ENCODE measurements around the gene CENPT. TPM values are rescaled to one million over a fixed set of nuclear protein-coding genes. Genes with fewer than 3 reads are reported as not detected.
A peak's percentile ranks its signal among the peaks of the same experiment; 100 is the strongest.

The CENPT gene
- total RNA-seq, result 10 to 100 TPM; 38.7 to 40.3 TPM
- long read RNA-seq, donor 1, transcript CENPT-218 (12 exons, 2,133 nt), result major isoform, 9 of 37 reads
- long read RNA-seq, donor 1, partial matches to known transcripts, result 18 of 37 reads
- long read RNA-seq, donor 1, other reads (novel, unspliced or antisense), result 10 of 37 reads
- long read RNA-seq, donor 2, transcript CENPT-218 (12 exons, 2,133 nt), result major isoform, 20 of 162 reads
- long read RNA-seq, donor 2, partial matches to known transcripts, result 94 of 162 reads
- long read RNA-seq, donor 2, other reads (novel, unspliced or antisense), result 43 of 162 reads

GRCh38 chr16:67847064-67847861 lies at the start of gene CENPT:
Gene CENPT (minus strand): TSS chr16:67847693. CDS start chr16:67833859, 13,834 bp downstream.
- intact Hi-C loops (cut with DNase I), result no loop called here
- DNase-seq (ENCODE audit: low spot score), result peak; percentile 90

DNA sequence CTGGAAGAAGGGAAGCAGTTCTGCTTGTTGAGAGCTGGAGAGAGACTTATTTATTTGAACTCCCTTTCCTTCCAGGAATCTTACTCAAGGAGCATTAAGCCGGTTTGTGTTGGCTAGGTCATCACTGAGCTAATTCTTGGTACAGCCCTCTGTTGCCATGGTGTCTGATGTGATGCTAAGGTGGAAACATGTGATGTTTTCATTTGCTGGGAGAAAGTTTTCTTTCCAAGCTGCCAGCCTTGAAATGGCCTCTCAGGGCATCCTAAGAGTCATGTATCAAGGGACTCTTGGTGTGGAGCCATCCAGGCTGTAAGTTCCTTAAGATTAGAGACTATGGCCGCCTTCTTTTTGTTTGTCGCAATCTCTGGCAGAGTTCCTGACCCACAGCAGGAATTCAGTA lies 49.7 kb upstream of the CENPT start:
- no peak for DNase-seq (ENCODE audit: low spot score)

DNA sequence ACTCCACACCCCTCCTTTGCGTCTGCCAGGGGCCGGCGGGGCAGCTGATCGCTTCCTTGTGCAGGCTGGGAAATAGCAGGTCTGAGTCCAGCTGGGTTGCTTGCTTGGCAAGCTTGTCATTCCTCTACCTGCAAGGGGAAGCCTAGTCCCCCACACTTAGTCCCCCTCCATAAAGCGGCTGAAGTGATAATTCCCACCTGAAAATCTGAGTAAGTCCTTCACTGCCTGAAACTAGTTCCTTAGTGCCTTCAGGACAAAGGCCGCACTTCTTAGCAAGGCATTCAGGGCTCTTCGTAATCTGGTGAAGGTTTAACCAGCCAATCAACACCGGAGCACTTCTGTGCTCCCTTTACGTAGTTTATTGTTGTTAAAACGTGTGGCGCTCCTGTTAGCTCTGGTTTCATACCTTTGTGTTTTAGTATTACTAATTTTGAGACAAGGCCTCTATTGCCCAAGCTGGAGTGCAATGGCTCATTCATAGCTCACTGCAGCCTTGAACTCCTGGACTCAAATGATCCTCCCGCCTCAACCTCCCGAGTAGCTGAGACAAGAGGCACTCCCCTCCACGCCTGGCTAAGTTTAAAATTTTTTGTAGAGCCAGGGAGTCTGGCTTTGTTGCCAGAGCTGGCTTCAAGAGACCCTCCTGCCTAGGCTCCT lies 46.4 kb upstream of the CENPT start:
- intact Hi-C loops (cut with DNase I), result no loop called here
- no peak for DNase-seq (ENCODE audit: low spot score)

More for the DNA sequence above, 49.7 kb upstream of the CENPT start:
- intact Hi-C loops (cut with DNase I), result loop anchor here in 1 of 2 donors (5.0 kb wide), 1 partner anchor 360 kb away; no protein-coding TSS in a partner anchor

GRCh38 chr16:67892899-67893742 lies 45.6 kb upstream of the CENPT start, which contains the start of gene PSKH1:
Gene PSKH1 (plus strand): TSS chr16:67893254. CDS start chr16:67908750, 15,496 bp downstream.
- peak; percentile 99 for DNase-seq (ENCODE audit: low spot score)
- intact Hi-C loops (cut with DNase I), result no loop called here

- intact Hi-C loops (cut with DNase I), result no loop called here
- DNase-seq (ENCODE audit: low spot score), result no peak
These were observed 44.9 kb upstream of the CENPT start for GRCh38 chr16:67892375-67892774.

DNA sequence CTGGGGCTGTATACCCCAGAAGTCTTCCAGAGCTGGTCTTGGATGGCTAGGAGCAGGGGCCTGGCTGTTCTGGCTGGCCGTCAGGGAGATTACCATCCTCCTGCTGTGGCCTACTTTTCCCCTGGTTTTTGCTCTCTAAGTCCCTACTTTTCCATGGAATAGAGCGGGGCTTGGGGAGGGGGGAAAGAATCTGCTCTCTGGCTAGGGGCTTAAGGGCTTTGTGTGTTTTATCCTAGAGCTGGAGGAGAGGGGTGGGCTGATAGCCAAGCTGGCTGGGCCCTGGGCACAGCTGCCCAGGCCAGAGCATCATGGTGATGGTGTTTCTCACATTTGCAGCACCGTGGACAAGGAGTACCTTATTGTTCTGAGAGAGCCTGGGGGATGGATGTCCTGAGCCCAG lies 40.8 kb upstream of the CENPT start:
- intact Hi-C loops (cut with DNase I), result no loop called here
- no peak for DNase-seq (ENCODE audit: low spot score)

DNA sequence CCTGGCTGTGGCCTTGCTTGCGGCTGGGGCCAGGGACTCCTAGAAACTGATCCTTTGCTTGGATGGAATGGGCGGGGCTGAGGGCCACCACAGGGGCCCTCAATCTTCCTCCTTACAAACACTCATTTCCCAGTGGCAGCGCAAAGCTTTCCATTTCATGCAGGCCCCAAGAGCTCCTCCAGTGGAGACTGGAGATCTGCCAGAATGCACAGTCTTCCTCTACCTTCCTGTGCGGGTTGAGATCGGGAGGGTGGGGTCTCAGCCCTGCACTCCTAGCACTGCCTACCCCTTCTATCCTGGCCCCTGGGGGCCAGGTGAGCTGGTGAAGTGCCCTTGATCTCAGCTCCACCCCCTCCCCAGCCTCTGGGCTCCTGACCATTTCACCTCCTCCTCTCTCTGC lies 38.9 kb upstream of the CENPT start:
- intact Hi-C loops (cut with DNase I), result no loop called here
- DNase-seq (ENCODE audit: low spot score), result no peak

DNA sequence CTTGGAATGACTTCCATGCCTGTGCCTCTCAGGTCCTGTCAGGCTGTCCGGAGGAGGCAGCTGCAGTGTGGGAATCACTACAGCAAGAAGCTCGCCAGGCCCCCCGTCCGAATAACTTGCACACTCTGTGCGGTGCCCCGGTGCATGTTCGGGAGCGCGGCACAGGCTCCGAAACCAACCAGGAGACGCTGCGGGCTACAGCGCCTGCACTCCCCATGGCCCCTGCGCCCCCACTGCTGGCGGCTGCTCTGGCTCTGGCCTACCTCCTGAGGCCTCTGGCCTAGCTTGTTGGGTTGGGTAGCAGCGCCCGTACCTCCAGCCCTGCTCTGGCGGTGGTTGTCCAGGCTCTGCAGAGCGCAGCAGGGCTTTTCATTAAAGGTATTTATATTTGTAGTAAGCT lies 38.5 kb upstream of the CENPT start:
- no peak for DNase-seq (ENCODE audit: low spot score)
- intact Hi-C loops (cut with DNase I), result no loop called here

- no peak for DNase-seq (ENCODE audit: low spot score)
- intact Hi-C loops (cut with DNase I), result no loop called here
These were observed 38.1 kb upstream of the CENPT start for GRCh38 chr16:67885545-67885944.

- DNase-seq (ENCODE audit: low spot score), result peak; percentile 95
- intact Hi-C loops (cut with DNase I), result loop anchor here in 1 of 2 donors (5.0 kb wide), 1 partner anchor 43 kb away; no protein-coding TSS in a partner anchor
These were observed 37.2 kb upstream of the CENPT start, which contains the start of gene NRN1L for GRCh38 chr16:67884684-67885083. Gene NRN1L (plus strand): TSS chr16:67884885. CDS start chr16:67884904, 19 bp downstream.

- peak; percentile 87 for DNase-seq (ENCODE audit: low spot score)
- intact Hi-C loops (cut with DNase I), result loop anchor here in 1 of 2 donors (5.0 kb wide), 1 partner anchor 43 kb away; no protein-coding TSS in a partner anchor
These were observed 36.4 kb upstream of the CENPT start for GRCh38 chr16:67883872-67884261.

- no peak for DNase-seq (ENCODE audit: low spot score)
- intact Hi-C loops (cut with DNase I), result loop anchor here in 1 of 2 donors (5.0 kb wide), 1 partner anchor 44 kb away; no protein-coding TSS in a partner anchor
These were observed 35.8 kb upstream of the CENPT start for GRCh38 chr16:67883146-67883871.

GRCh38 chr16:67882374-67883145 lies 35.1 kb upstream of the CENPT start:
- intact Hi-C loops (cut with DNase I), result loop anchor here in 1 of 2 donors (5.0 kb wide), 1 partner anchor 45 kb away; no protein-coding TSS in a partner anchor
- no peak for DNase-seq (ENCODE audit: low spot score)

GRCh38 chr16:67881621-67882161 lies 34.2 kb upstream of the CENPT start:
- no peak for DNase-seq (ENCODE audit: low spot score)
- intact Hi-C loops (cut with DNase I), result loop anchor here in 1 of 2 donors (5.0 kb wide), 1 partner anchor 46 kb away; no protein-coding TSS in a partner anchor

DNA sequence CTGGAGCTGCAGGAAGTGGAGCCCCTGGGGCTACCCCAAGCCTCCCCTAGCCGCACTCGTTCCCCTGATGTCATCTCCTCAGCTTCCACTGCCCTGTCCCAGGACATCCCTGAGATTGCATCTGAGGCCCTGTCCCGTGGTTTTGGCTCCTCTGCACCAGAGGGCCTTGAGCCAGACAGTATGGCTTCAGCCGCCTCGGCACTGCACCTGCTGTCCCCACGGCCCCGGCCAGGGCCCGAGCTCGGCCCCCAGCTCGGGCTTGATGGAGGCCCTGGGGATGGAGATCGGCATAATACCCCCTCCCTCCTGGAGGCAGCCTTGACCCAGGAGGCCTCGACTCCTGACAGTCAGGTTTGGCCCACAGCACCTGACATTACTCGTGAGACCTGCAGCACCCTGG lies 33.1 kb upstream of the CENPT start:
- no peak for DNase-seq (ENCODE audit: low spot score)
- intact Hi-C loops (cut with DNase I), result loop anchor here in 1 of 2 donors (5.0 kb wide), 1 partner anchor 47 kb away; no protein-coding TSS in a partner anchor

GRCh38 chr16:67879936-67880335 lies 32.4 kb upstream of the CENPT start:
- no peak for DNase-seq (ENCODE audit: low spot score)
- intact Hi-C loops (cut with DNase I), result loop anchor here in 1 of 2 donors (5.0 to 10.0 kb wide), 2 partner anchors 47 to 65 kb away; no protein-coding TSS in a partner anchor

GRCh38 chr16:67879462-67879861 lies 32.0 kb upstream of the CENPT start:
- no peak for DNase-seq (ENCODE audit: low spot score)
- intact Hi-C loops (cut with DNase I), result loop anchor here in 1 of 2 donors (10.0 kb wide), 1 partner anchor 65 kb away; no protein-coding TSS in a partner anchor

All from posterior vena cava (tissue), 2 donors.